DMS 273 (cell line): Measurements from ENCODE around the gene FAM90A1.
"Not testable (repeated sequence)": the region's sequence is repeated elsewhere in the genome, so short reads cannot be mapped to it uniquely, and the experiment has no call there.

Experiments
- DNase-seq: peaks from one replicate; lab custom pipeline; 2025; ENCODE audit not compliant: unreplicated experiment; lab: John Stamatoyannopoulos, UW

FAM90A1 gene

DNA sequence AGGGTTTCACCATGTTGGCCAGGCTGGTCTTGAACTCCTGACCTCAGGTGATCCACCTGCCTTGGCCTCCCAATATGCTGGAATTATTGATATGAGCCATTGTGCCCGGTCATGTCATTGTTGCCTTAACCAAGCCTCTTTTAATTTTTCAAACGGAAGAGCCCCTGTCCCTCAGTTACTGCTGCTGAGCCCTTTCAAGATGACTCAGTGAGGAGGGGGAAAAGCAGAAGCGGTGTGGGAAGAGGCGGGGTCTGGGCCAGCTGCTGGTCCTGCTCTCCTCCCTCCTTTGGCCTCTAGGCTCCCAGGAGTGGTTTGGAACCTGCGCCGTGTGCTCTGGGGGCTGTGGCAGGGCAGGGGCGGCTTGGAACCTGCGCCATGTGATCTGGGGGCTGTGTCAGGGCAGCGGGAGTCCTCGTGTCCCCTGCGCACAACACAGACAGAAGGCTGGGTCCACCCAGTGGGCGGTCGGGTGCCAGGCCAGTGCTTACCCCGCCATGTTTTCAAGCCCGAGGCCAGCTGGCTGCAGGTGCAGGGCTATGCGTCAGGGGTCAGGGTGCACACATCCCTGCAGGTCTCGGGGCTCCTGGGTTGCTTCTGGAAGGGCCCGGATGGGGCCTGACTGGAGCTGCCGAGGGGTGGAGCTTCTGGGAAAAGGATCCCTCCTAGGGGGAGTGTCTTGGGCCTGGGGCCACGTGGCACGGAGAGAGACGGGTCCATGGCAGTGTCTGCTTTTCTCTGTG, at the start of gene FAM90A1:
Gene FAM90A1, minus strand, starts transcription at position 627 of the 740 bp plus-strand sequence. CDS start 2,786 bp downstream, outside the sequence.
- peak; percentile 22 for DNase-seq

- DNase-seq, result not testable (repeated sequence)
Measured at GRCh38 chr12:8276397-8276796, 49.0 kb upstream of the FAM90A1 start.

DNA sequence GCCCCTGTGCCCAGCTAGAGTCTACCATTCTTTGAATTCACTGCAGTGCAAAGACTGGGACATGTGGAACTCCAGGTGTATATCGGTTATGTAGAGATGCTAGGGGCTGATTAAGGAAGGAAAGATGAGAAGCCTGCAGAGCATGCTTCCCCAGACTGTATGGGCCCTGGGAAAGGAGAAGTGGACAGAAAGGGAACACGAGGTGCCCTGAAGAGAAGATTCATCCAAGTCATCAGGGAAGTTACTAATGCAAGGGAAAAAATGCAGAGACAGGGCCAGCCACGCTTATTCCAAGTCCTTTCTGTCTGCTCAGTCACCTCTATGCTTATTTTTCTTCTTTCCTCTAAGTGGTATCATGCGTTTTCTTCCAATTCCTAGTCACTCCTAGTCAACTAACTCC, 39.3 kb upstream of the FAM90A1 start:
- DNase-seq, result not testable (repeated sequence)

DNA sequence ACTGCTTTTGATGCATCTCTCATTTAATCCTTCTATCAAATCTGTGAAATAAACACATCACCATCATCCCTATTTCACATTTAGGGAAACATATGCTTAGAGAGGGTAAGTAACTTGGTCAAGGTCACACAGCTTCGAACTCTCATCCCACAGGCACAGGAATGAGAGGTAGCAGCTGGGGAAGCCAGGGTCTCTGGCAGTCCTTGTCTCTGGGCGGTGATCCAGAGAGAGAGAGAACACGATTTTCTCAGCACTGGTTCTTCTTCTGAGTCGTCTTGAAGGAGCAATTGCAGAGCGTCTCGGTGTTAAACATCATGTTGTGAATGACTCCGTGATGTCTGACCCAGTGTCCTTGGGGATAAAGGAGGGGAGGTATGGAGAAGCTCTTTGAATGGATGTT, 36.8 kb upstream of the FAM90A1 start:
- DNase-seq, result not testable (repeated sequence)

DNA sequence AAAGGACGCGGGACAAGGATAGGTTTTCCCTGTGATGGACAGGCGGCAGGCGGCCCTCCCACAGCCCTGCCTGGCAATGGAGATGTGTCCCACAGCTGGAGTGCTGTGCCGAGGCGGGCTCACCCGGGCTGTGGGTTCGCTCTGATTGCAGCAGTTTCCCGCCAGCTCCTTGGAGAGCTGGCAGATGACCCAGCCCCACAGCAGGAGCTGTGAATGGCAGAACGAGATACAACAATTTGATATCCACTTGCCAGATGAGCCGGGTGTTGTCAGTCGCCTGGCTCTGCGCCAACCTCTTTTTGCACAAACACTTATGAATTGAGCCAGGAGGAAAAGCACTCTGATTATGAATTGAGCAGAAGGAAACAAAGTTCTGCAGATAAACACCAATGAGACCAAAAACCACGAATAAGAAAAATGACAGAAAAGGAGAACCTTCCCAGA, 33.7 kb upstream of the FAM90A1 start:
- peak; percentile 23 for DNase-seq

- DNase-seq, result not testable (repeated sequence)
Measured at GRCh38 chr12:8256356-8256755, 28.9 kb upstream of the FAM90A1 start.

DNA sequence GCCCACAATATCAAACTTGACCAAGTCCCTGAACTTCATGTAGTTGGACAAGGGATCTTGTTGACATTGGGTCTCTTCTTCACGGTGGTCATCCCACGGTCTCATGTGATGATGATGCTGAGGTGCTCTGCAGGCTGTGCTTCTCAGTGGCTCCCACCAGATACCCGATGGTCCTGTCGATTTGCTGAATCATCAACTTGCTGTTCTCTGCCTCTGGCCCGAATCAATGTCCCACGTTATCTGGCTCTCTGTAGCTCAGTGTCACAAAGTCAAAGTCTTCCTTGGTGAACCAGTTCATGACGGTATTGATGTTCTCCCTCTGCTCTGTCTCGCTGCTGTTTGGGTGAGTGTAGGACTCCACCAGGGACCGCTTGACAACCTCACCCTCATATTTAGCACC, 27.3 kb upstream of the FAM90A1 start:
- DNase-seq, result not testable (repeated sequence)

GRCh38 chr12:8252056-8252818, 24.8 kb upstream of the FAM90A1 start:
- DNase-seq, result not testable (repeated sequence)

GRCh38 chr12:8251616-8252015, 24.2 kb upstream of the FAM90A1 start:
- not testable (repeated sequence) for DNase-seq

DNA sequence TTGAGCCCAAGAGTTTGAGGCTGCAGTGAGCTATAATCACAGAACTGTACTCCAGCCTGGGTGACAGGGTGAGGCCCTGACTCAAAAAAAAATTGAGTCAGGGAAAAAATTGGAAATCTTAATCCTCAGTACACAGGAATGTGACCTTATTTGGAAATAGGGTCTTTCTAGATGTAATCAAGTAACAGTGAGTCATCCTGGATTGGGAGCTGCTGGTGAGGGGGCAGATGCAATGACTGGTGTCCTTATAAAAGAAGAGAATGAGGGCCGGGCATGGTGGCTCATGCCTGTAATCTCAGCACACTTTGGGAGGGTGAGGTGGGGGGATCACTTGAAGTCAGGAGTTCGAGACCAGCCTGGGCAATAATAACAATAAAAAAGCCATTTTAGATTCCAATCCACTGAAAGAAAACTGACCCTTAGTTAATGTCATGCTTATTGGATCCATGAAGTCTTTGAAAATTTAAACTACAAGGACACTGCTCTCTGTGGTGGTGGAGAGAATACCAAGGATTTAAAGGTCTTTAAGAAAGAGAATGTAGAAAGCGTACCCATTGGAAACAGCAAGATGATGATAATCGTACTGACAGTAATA, 19.6 kb upstream of the FAM90A1 start:
- not testable (repeated sequence) for DNase-seq

DNA sequence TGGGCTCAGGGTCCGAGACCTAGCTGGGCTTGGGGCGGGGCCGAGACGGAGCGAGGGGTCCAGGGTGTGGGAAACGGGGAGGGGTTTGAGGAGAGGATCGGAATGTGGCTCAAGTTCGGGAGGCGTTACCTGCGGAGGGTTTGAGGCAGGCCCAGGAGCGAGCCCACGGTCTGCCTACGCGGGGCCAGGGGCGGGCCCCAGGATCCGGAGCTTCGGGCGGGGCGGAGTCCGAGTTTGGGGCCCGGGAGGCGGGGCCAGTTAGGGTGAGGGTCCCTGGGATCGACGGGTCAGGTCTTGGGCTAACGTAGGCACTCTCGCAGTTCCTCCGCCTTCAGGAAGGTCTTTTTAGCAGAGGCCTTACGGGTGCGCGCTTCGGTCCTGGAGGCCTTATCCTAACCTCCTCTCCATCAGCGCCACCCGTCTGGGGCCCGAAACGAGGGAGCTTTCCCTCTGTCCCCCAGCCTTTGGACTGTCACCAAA, 16.3 kb upstream of the FAM90A1 start:
- DNase-seq, result peak; percentile 76

DNA sequence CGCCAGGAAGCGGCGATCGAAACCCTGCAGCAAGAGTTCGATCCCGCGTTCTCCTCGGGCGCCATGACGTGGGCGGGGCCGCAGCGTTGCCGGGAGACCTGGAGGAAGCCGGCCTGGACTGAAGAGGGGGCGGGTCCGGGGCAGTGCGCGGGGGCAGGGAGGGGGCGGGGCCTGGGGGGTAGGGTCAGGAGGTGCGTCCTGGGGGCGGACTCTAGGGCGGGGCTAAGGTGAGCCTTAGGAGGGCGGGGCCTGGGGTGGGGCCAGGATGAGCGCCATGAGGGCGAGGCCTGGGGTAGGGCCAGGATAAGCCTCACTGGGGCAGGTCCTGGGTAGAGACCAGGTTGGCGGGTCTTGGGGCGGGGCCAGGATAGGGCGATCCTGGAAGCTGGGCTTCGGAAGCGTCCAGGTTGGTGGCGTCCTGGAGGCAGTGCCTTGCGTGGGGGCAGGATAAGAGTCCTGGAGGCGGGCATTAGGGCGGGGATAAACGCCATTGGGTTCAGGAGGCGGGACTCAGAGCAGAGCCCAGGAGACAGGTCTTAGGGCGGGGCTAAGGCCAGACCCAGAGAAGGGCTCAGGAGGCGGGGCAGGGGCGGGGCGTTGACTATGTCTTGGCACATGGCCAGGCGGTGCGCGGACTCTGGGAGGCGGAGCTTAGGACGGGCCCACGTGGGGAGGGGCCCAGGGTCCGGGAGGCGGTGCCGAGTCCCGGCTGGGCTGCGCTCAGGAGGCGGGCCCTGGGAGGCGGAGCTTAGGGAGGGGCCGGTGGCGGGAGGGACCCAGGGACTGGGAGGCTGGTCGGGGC, 15.7 kb upstream of the FAM90A1 start:
- DNase-seq, result peak; percentile 92

DNA sequence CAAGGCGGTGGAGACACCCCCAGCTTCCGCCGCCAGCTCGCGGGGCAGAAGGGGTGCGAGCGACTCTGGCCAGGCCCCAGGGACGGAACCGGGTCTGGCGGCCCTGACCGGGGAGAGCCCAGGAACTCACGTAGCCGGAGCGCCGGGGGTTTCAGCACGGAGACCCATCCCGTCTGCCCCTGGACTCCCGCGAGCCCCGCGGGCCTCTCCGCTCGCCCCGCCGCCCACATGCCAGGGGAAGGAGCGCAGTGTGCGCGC, 15.1 kb upstream of the FAM90A1 start:
- DNase-seq, result not testable (repeated sequence)

GRCh38 chr12:8241917-8242621, 14.7 kb upstream of the FAM90A1 start:
- peak; percentile 12 for DNase-seq

- DNase-seq, result not testable (repeated sequence)
Measured at GRCh38 chr12:8240340-8241114, 13.1 kb upstream of the FAM90A1 start.

GRCh38 chr12:8237031-8237430, 9.6 kb upstream of the FAM90A1 start:
- not testable (repeated sequence) for DNase-seq

GRCh38 chr12:8235316-8236157, 8.1 kb upstream of the FAM90A1 start:
- not testable (repeated sequence) for DNase-seq

DNA sequence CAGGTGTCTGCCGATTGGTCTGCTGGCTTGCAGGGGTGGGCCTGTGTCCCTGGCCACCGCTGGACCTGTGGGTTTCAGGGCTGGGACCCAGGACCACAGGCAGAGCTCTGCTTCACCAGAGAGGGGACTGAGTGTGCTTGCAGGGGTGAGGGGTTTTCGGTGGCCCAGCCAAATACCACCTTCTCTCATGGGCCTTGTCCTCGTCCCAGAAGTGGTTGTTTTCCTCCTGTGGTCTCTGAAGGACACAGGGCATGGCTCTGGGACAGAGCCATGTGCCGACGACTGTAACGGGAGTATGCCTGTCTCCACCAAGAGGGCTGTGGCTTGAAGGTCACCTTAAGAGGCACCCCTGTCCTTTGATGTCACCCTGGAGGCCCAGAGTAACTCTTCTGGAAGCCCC, 7.3 kb upstream of the FAM90A1 start:
- not testable (repeated sequence) for DNase-seq
